GM12878 (cell line): ENCODE measurements around the gene RUFY2. TPM values are rescaled to one million over a fixed set of nuclear protein-coding genes. Genes with fewer than 3 reads are reported as not detected.

Source experiments
- ATAC-seq: fragments of 200-7000 bp; cut with Tn5 transposase; 3 replicates; pipeline ENCODE4 v1.9.1; 2020; ENCODE audit warnings: mild to moderate bottlenecking, moderate library complexity
- BruUV-seq: library from RNA; stranded (reverse); fragments of 400-500 nt; replicated peaks from 2 replicates; lab custom pipeline; 2021; lab: Mats Ljungman, UMichigan
- CTCF ChIA-PET: fragments of 300-600 bp; sonication (Branson Sonifier 250); formaldehyde crosslinking; extraction: SDS; loops from one replicate; lab custom pipeline; 2021; ENCODE audit warnings: inconsistent platforms; lab: Yijun Ruan, JAX
- POLR2A ChIA-PET: fragments of 350-600 bp; formaldehyde crosslinking; extraction: SDS; loops from one replicate; lab custom pipeline; 2021; ENCODE audit warnings: inconsistent platforms; lab: Charles Lee
- RAD21 ChIA-PET: fragments of 300-600 bp; sonication (Branson Sonifier 250); formaldehyde crosslinking; loops from one replicate; lab custom pipeline; 2023; ENCODE audit warnings: antibody characterized with exemption; ENCODE audit not compliant: unreplicated experiment; lab: Charles Lee
- SMC1A ChIA-PET: fragments of 300-600 bp; sonication (Branson Sonifier 250); formaldehyde crosslinking; loops from one replicate; lab custom pipeline; 2023; ENCODE audit not compliant: unreplicated experiment, uncharacterized antibody; lab: Charles Lee
- DNase-seq: peaks from one replicate; pipeline ENCODE4 v3.0.0-alpha.2; 2011; ENCODE audit warnings: low read depth, low spot score
- FAIRE-seq: peaks from 3 replicates; lab custom pipeline; 2011; peaks lifted over from hg19 to GRCh38; lab: Jason Lieb, UNC
- H2AFZ ChIP-seq: 2 replicates; pipeline ENCODE4 v1.6.0; 2011; ENCODE audit warnings: low read depth, low read length, control low read depth; ENCODE audit not compliant: control insufficient read depth
- H3K27ac ChIP-seq: 2 replicates; pipeline ENCODE4 v1.5.1; 2011; ENCODE audit warnings: control low read depth; ENCODE audit not compliant: control insufficient read depth, insufficient read depth
- H3K27me3 ChIP-seq, 2 experiments: replicated peaks in 1 of 2; 2 replicates each; pipeline versions ENCODE4 v1.6.0 to v1.6.1; 2011; ENCODE audit warnings: low read length in 1 of 2; ENCODE audit not compliant: control insufficient read depth in 2 of 2, insufficient read depth in 2 of 2
- H3K36me3 ChIP-seq, 2 experiments: 2 replicates each; pipeline ENCODE4 v1.5.1; 2011; ENCODE audit warnings: low read length in 1 of 2; ENCODE audit not compliant: control insufficient read depth in 2 of 2, insufficient read depth in 2 of 2
- H3K4me1 ChIP-seq: 2 replicates; pipeline ENCODE4 v1.6.1; 2011; ENCODE audit warnings: mild to moderate bottlenecking, low read length, moderate library complexity, mixed read lengths; ENCODE audit not compliant: control insufficient read depth, insufficient read depth
- H3K4me2 ChIP-seq: 2 replicates; pipeline ENCODE4 v1.6.0; 2011; ENCODE audit warnings: control low read depth; ENCODE audit not compliant: control insufficient read depth, insufficient read depth
- H3K4me3 ChIP-seq: fragments of 200-600 bp; sonication (generic); 2 replicates; pipeline ENCODE4 v1.5.1; 2016
- H3K79me2 ChIP-seq: 2 replicates; pipeline ENCODE4 v1.6.0; 2011; ENCODE audit warnings: low read length; ENCODE audit not compliant: control insufficient read depth, insufficient read depth
- H3K9ac ChIP-seq: 2 replicates; pipeline ENCODE4 v1.8.0; 2011; ENCODE audit warnings: low read length, control low read depth, mixed read lengths; ENCODE audit not compliant: control insufficient read depth, insufficient read depth
- H3K9me3 ChIP-seq: replicated peaks from 3 replicates; pipeline ENCODE4 v1.5.1; 2011; ENCODE audit warnings: mild to moderate bottlenecking, low read length; ENCODE audit not compliant: control insufficient read depth, insufficient read depth
- H4K20me1 ChIP-seq: 2 replicates; pipeline ENCODE4 v1.6.0; 2011; ENCODE audit not compliant: control insufficient read depth, insufficient read depth
- BRCA1 ChIP-seq: IDR thresholded peaks from 2 replicates; pipeline ENCODE4 v1.6.1; 2011; ENCODE audit warnings: low read depth, low read length, improper control_type of control experiment
- CBX5 ChIP-seq: sonication (generic); IDR thresholded peaks from 2 replicates; pipeline ENCODE4 v1.6.1; 2016; ENCODE audit warnings: low read depth, moderate library complexity, mild to moderate bottlenecking, inconsistent platforms
- CREM ChIP-seq: IDR thresholded peaks from 2 replicates; pipeline ENCODE4 v1.6.1; 2014; ENCODE audit warnings: antibody characterized with exemption, low read depth
- EZH2 ChIP-seq: IDR thresholded peaks from 2 replicates; pipeline ENCODE4 v1.6.1; 2012; ENCODE audit warnings: low read depth, mild to moderate bottlenecking, control low read depth, inconsistent platforms, low read length, borderline replicate concordance; ENCODE audit not compliant: control insufficient read depth
- FOXM1 ChIP-seq: IDR thresholded peaks from 2 replicates; pipeline ENCODE4 v1.6.1; 2012; ENCODE audit warnings: low read depth, mild to moderate bottlenecking, inconsistent platforms, low read length, moderate library complexity
- HCFC1 ChIP-seq: fragments of 150-350 bp; IDR thresholded peaks from 2 replicates; pipeline ENCODE4 v1.6.1; 2014; ENCODE audit warnings: low read length
- JUND ChIP-seq: IDR thresholded peaks from 2 replicates; pipeline ENCODE4 v1.6.1; 2012; ENCODE audit warnings: low read depth, mild to moderate bottlenecking, low read length, improper control_type of control experiment, moderate library complexity
- MYC ChIP-seq: IDR thresholded peaks from 2 replicates; pipeline ENCODE4 v1.6.1; 2011; ENCODE audit warnings: mild to moderate bottlenecking, low read length, moderate library complexity, inconsistent platforms; ENCODE audit not compliant: insufficient read depth, insufficient replicate concordance, insufficient read length, severe bottlenecking
- NFYA ChIP-seq: IDR thresholded peaks from 2 replicates; pipeline ENCODE4 v1.6.1; 2011; ENCODE audit warnings: low read depth, mild to moderate bottlenecking, low read length, improper control_type of control experiment, borderline replicate concordance
- POLR2AphosphoS5 ChIP-seq: IDR thresholded peaks from 2 replicates; pipeline ENCODE4 v1.6.1; 2011; ENCODE audit warnings: mild to moderate bottlenecking, low read length, inconsistent platforms
- RAD51 ChIP-seq: fragments of 450-650 bp; IDR thresholded peaks from 2 replicates; pipeline ENCODE4 v1.6.1; 2016; ENCODE audit warnings: moderate library complexity, mild to moderate bottlenecking, inconsistent platforms
- RB1 ChIP-seq: fragments of 450-650 bp; formaldehyde crosslinking; IDR thresholded peaks from 2 replicates; pipeline ENCODE4 v1.6.1; 2017; ENCODE audit warnings: mild to moderate bottlenecking, borderline replicate concordance
- SPI1 ChIP-seq: IDR thresholded peaks from 2 replicates; pipeline ENCODE4 v1.6.1; 2011; ENCODE audit warnings: low read depth, mild to moderate bottlenecking, low read length, moderate library complexity, borderline replicate concordance; ENCODE audit not compliant: insufficient read depth
- WRNIP1 ChIP-seq: IDR thresholded peaks from 2 replicates; pipeline ENCODE4 v1.6.1; 2011; ENCODE audit warnings: low read depth, low read length, improper control_type of control experiment, borderline replicate concordance
- ZNF622 ChIP-seq: fragments of 450-650 bp; IDR thresholded peaks from 2 replicates; pipeline ENCODE4 v1.6.1; 2017; ENCODE audit warnings: mild to moderate bottlenecking, inconsistent platforms
- WGBS: methylation state at CpG from one replicate; pipeline ENCODE4 v1.1.6; 2016; ENCODE audit warnings: low lambda C conversion rate; ENCODE audit not compliant: insufficient replicate concordance, insufficient coverage; ENCODE audit errors: missing lambda C conversion rate; 5-methylcytosine and 5-hydroxymethylcytosine counted together
- in situ Hi-C: fragments of 300-500 bp; cut with MboI; formaldehyde crosslinking; loops from 9 replicates; pipeline ENCODE4 v1.14.3; 2018; ENCODE audit warnings: mixed read lengths
- intact Hi-C: fragments of 100-400 bp; cut with micrococcal nuclease; formaldehyde crosslinking; loops from one replicate; pipeline ENCODE4 v1.14.2; 2022; ENCODE audit not compliant: unreplicated experiment
- polyA plus RNA-seq, 11 experiments: library from polyadenylated mRNA; depleted of rRNA in 4 of 11; unstranded in 6 of 11; stranded (reverse) in 5 of 11; fragments of >200 nt; fragmentation: Nextera tagmentation in 4 of 11; fragmentation: Illumina TruSeq in 1 of 11; extraction: Ambion mirVana in 4 of 11; extraction: Trizol in 1 of 11; gene quantifications; 1 replicate in 1 of 11; 2 replicates in 10 of 11; pipeline versions ENCODE4 v1.2.1 to v1.2.3, GENCODE V29; 2011 to 2016; ENCODE audit warnings: inconsistent platforms in 2 of 11, missing spikeins in 2 of 11, low read depth in 1 of 11
- total RNA-seq, 4 experiments: library from RNA; depleted of rRNA in 3 of 4; stranded (reverse); fragments of >200 nt in 3 of 4; fragmentation: Illumina TruSeq in 1 of 4; extraction: Trizol in 1 of 4; gene quantifications; 2 replicates each; pipeline versions ENCODE4 v1.2.1 to v1.2.3, GENCODE V29; 2013 to 2021

The RUFY2 gene
- total and polyA plus RNA-seq, 10 of the 15 experiments (the other 5 are each of a cell fraction or from before 2014, with no cell fraction given) = 1.7 to 8.4 (median 5.8) TPM

DNA sequence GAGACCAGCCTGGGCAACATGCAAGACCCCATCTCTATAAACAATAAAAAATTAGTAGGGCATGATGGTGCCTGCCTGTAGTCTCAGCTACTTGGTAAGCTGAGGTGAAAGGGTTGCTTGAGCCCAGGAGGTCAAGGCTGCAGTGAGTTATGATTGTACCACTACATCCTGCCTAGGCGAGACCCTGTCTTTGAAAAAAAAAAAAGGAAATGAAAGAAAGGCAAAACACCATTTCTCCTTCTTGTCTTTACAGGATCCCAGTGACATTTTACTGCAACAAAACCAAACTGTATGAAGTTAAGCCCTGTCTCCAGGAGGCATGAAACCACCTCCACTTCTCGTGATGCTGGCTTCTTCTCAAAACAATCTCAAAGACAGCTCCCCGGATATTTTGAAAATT, 44.5 kb downstream of the RUFY2 start:
- H3K4me2 ChIP-seq = no peak overlapping the region
- no peaks in the 10 kb centered on the region for H3K27me3 ChIP-seq
- intact Hi-C loops = no loop called here
- no peak overlapping the region for H2AFZ ChIP-seq
- H3K4me3 ChIP-seq = no peak overlapping the region
- FAIRE-seq (no peak), DNase-seq (no peak), ATAC-seq (peak; percentile 53)
- ChIA-PET CTCF (interaction anchor here (0.6 to 3.0 kb wide), 3 partner anchors 14 to 407 kb away, joined by 3 to 11 read pairs (median 7); no protein-coding TSS in a partner anchor), RAD21 (no interaction called here), SMC1A (interaction anchor here (1.0 to 3.1 kb wide), 3 partner anchors 10 to 61 kb away, joined by 3 to 10 read pairs (median 5); no protein-coding TSS in a partner anchor), POLR2A (interaction anchor here (0.5 to 1.3 kb wide), 4 partner anchors 14 to 1787 kb away, joined by 3 to 6 read pairs (median 4); no protein-coding TSS in a partner anchor)
- TF ChIP-seq EZH2 = no peak
- peak; percentile 8; the same call in 1 of the 2 replicates for TF ChIP-seq SPI1
- 0% methylated on average over 3 of the region's 3 CpGs for whole genome bisulfite sequencing
- no peak overlapping the region for H3K9ac ChIP-seq
- H3K9me3 ChIP-seq = no peaks in the 10 kb centered on the region
- no peaks in the 10 kb centered on the region for H3K4me1 ChIP-seq
- H3K79me2 ChIP-seq = no peaks in the 10 kb centered on the region
- in situ Hi-C loops = no loop called here
- no TSS peak for BruUV-seq
- H3K36me3 ChIP-seq = no peaks in the 10 kb centered on the region
- no peak overlapping the region for H3K27ac ChIP-seq
- no peaks in the 10 kb centered on the region for H4K20me1 ChIP-seq

DNA sequence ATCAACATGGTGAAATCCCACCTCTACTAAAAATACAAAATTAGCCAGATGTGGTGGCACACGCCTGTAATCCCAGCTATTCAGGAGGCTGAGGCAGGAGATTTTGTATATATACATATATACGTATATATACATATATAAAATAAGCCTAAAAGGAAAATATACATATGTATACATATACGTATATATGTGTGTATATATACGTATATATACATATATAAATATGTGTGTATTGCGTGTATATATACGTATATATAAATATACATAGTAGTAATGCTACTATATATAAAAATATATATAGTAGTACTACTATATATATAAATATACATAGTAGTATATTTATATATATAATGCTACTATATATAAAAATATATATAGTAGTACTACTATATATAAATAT, 47.9 kb downstream of the RUFY2 start:
- CTCF ChIA-PET = interaction anchor here (1.5 kb wide), 1 partner anchor 57 kb away, joined by 6 read pairs; no protein-coding TSS in a partner anchor
- no peak for ATAC-seq
- no peak overlapping the region for H3K4me3 ChIP-seq
- H3K27ac ChIP-seq = no peak overlapping the region
- H3K79me2 ChIP-seq = no peaks in the 10 kb centered on the region
- H3K27me3 ChIP-seq = no peaks in the 10 kb centered on the region
- FAIRE-seq = no peak
- H4K20me1 ChIP-seq = no peaks in the 10 kb centered on the region
- POLR2A ChIA-PET = no interaction called here
- no peaks in the 10 kb centered on the region for H3K9me3 ChIP-seq
- 95% methylated on average over 6 of the region's 6 CpGs for WGBS
- in situ Hi-C loops = no loop called here
- SMC1A ChIA-PET = no interaction called here
- H3K4me1 ChIP-seq = no peaks in the 10 kb centered on the region
- no TSS peak for BruUV-seq
- H3K4me2 ChIP-seq = no peak overlapping the region
- intact Hi-C loops = no loop called here
- H3K36me3 ChIP-seq = no peaks in the 10 kb centered on the region
- no peak overlapping the region for H3K9ac ChIP-seq
- RAD21 ChIA-PET = no interaction called here
- DNase-seq = no peak
- no peak overlapping the region for H2AFZ ChIP-seq
- TF ChIP-seq FOXM1 = no peak
- no peak for TF ChIP-seq BRCA1
- TF ChIP-seq ZNF622 = no peak
- TF ChIP-seq HCFC1 = no peak
- no peak for TF ChIP-seq POLR2AphosphoS5
- no peak for TF ChIP-seq RB1
- TF ChIP-seq NFYA = no peak
- TF ChIP-seq MYC = no peak
- TF ChIP-seq RAD51 = no peak
- TF ChIP-seq WRNIP1 = no peak
- TF ChIP-seq CREM = no peak
- TF ChIP-seq CBX5 = no peak
- TF ChIP-seq JUND = no peak
